Sciatic nerve (tissue), 2 donors: ENCODE measurements around the gene TCEAL5. TPM values are rescaled to one million over a fixed set of nuclear protein-coding genes. Genes with fewer than 3 reads are reported as not detected.
"Not testable (repeated sequence)": the region's sequence is repeated elsewhere in the genome, so short reads cannot be mapped to it uniquely, and the experiment has no call there.

Experiments
- ATAC-seq: fragments of 200-7000 bp; cut with Tn5 transposase; one replicate; pipeline ENCODE4 v1.9.1; 2020; ENCODE audit warnings: mild to moderate bottlenecking, moderate library complexity
- DNase-seq: peaks from one replicate; pipeline ENCODE4 v3.0.0-alpha.2; 2020; ENCODE audit warnings: low spot score
- intact Hi-C: fragments of 100-400 bp; cut with DNase I; formaldehyde crosslinking; loops from one replicate; pipeline ENCODE4 v1.14.2; 2022
- total RNA-seq: library from RNA; stranded (reverse); fragmentation: NEBNext Ultra II Directional; extraction: Animal tissue kit (Norgen Biotek cat#: 25700); gene quantifications from one replicate; pipeline ENCODE4 v1.2.1, GENCODE V29; 2021
- donor health status: DM: no; HTN: no; CAD: no.
- donor health status: DM: no; HTN: no; CAD: no.

TCEAL5 gene
- 1.0 TPM for total RNA-seq

GRCh38 chrX:103276581-103277002 is at the start of gene TCEAL5:
TCEAL5 (minus strand) TSS chrX:103276750; CDS start chrX:103274563, 2,187 bp downstream.
- intact Hi-C loops, result no loop called here
- ATAC-seq (peak; percentile 68), DNase-seq (no peak)

GRCh38 chrX:103311399-103311780 is 34.8 kb upstream of the TCEAL5 start:
- intact Hi-C loops, result no loop called here
- DNase-seq (no peak), ATAC-seq (no peak)

GRCh38 chrX:103310555-103311398 is 34.2 kb upstream of the TCEAL5 start, which contains the start of gene BEX2:
BEX2 (minus strand) TSS chrX:103310990; CDS start chrX:103309976, 1,014 bp downstream.
- intact Hi-C loops, result no loop called here
- ATAC-seq, result peak; percentile 58
- DNase-seq, result peak; percentile 64

GRCh38 chrX:103309860-103310554 is 33.5 kb upstream of the TCEAL5 start:
- ATAC-seq (no peak), DNase-seq (no peak)
- intact Hi-C loops, result no loop called here

GRCh38 chrX:103305666-103306065 is 29.1 kb upstream of the TCEAL5 start:
- ATAC-seq, intact Hi-C loops: not testable (repeated sequence)

GRCh38 chrX:103304705-103305104 is 28.2 kb upstream of the TCEAL5 start:
- intact Hi-C loops, result no loop called here
- ATAC-seq (no peak), DNase-seq (no peak)

More at GRCh38 chrX:103305666-103306065, 29.1 kb upstream of the TCEAL5 start:
- not testable (repeated sequence) for DNase-seq

- ATAC-seq, result no peak
- no peak for DNase-seq
- intact Hi-C loops, result no loop called here
Measured at GRCh38 chrX:103293118-103293517, 16.6 kb upstream of the TCEAL5 start.

GRCh38 chrX:103279624-103280023 is 3.1 kb upstream of the TCEAL5 start:
- DNase-seq (no peak), ATAC-seq (no peak)
- intact Hi-C loops, result no loop called here

GRCh38 chrX:103275947-103276567 is 493 bp downstream of the TCEAL5 start:
- no peak for DNase-seq
- intact Hi-C loops, result no loop called here
- peak; percentile 58 for ATAC-seq

- intact Hi-C loops, result no loop called here
- DNase-seq, result no peak
- no peak for ATAC-seq
Measured at GRCh38 chrX:103274284-103274683, 2.3 kb downstream of the TCEAL5 start.

- DNase-seq (no peak), ATAC-seq (no peak)
- intact Hi-C loops, result no loop called here
Measured at GRCh38 chrX:103258275-103258674, 18.3 kb downstream of the TCEAL5 start.

- intact Hi-C loops, result no loop called here
- DNase-seq (no peak), ATAC-seq (no peak)
Measured at GRCh38 chrX:103256651-103257050, 19.9 kb downstream of the TCEAL5 start.

GRCh38 chrX:103254921-103255493 is 21.5 kb downstream of the TCEAL5 start, which contains the start of gene TCEAL8:
TCEAL8 (minus strand) TSS chrX:103255155; CDS start chrX:103253979, 1,176 bp downstream.
- DNase-seq (peak; percentile 89), ATAC-seq (peak; percentile 98)
- intact Hi-C loops, result no loop called here

- intact Hi-C loops, result no loop called here
- DNase-seq (peak; percentile 71), ATAC-seq (peak; percentile 80)
Measured at GRCh38 chrX:103254171-103254824, 22.3 kb downstream of the TCEAL5 start.

GRCh38 chrX:103253608-103254007 is 22.9 kb downstream of the TCEAL5 start:
- ATAC-seq, result peak; percentile 25
- DNase-seq, result no peak
- intact Hi-C loops, result no loop called here

- no peak for DNase-seq
- intact Hi-C loops, result no loop called here
- no peak for ATAC-seq
Measured at GRCh38 chrX:103250977-103251376, 25.6 kb downstream of the TCEAL5 start.

- ATAC-seq (no peak), DNase-seq (no peak)
- intact Hi-C loops, result no loop called here
Measured at GRCh38 chrX:103249805-103250204, 26.7 kb downstream of the TCEAL5 start.

- ATAC-seq (no peak), DNase-seq (no peak)
- intact Hi-C loops, result no loop called here
Measured at GRCh38 chrX:103248553-103248952, 28.0 kb downstream of the TCEAL5 start.

- intact Hi-C loops, result no loop called here
- no peak for ATAC-seq
- no peak for DNase-seq
Measured at GRCh38 chrX:103240155-103240554, 36.4 kb downstream of the TCEAL5 start.
